ENCODE data around the gene PRR23A.
"Not testable (repeated sequence)": the region's sequence is repeated elsewhere in the genome, so short reads cannot be mapped to it uniquely, and the experiment has no call there.

The PRR23A gene

DNA sequence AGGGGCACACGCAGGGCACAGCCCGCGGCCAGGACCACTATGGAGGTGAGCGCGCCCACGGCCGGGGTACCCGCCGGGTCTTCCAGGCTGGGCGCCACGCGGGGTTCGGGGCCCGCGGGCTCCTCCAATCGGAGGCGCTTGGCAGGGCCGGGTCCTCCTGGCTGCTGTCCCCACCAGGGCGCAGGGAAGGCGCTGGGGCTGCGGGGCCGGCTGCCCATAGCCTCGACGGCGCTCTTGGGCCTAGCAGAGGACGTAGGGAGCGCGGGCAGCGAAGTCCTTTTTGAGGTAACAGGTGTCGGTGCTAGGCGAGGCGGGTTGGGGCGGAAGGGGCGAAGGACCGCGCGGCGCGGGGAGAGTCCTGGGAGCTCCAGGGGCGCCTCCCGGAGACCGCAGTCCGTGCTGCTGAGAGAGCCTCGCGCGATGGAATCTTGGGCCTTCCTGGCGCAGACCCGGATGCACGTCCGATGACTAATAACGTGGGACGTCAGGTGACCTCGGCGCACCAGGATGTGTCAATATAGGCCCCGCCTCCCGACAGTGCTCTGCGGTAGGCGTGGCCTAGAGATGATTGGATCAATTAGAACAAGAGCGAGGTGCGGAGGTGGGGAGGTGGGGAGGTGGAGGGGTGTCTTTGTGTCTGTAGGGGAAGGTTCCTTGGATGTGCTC, at the start of gene PRR23A:
PRR23A (minus strand) TSS at position 218 of the 666 bp plus-strand sequence; CDS start at position 218, 0 bp downstream.
- DNase-seq (ENCODE audit: low spot score), result no peak

DNA sequence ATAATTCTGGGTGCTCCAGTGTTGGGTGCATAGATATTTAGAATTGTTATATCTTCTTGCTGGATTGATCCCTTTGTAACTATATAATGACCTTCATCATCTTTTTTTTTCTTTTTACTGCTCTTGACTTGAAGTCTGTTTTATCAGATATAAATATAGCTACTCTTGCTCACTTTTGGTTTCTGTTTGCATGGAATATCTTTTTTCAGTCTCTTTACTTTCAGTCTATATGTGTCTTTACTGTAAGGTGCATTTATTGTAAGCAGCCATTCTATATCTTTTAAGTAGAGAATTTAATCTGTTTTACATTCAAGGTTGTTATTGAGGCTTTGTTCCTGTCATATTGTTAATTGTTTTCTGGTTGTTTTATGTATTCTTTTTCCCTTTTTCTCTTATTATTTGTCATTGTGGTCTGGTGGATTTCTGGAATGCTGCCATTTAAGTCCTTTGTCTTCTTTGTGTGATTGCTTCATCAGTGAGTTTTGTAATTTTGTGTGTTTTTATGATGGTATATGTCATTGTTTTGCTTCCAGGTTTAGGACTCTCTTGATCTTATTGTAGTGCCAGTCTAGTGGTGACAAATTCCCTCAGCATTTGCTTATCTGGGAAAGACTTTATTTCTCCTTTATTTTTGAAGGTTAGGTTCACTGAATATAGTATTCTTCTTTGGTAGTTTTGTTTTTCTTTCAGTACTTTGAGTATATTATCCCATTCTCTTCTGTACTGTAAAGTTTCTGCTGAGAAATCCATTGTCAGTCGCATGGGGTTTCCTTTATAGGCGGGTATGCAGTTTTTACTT, 46.9 kb upstream of the PRR23A start:
- DNase-seq (ENCODE audit: low spot score), result no peak

DNA sequence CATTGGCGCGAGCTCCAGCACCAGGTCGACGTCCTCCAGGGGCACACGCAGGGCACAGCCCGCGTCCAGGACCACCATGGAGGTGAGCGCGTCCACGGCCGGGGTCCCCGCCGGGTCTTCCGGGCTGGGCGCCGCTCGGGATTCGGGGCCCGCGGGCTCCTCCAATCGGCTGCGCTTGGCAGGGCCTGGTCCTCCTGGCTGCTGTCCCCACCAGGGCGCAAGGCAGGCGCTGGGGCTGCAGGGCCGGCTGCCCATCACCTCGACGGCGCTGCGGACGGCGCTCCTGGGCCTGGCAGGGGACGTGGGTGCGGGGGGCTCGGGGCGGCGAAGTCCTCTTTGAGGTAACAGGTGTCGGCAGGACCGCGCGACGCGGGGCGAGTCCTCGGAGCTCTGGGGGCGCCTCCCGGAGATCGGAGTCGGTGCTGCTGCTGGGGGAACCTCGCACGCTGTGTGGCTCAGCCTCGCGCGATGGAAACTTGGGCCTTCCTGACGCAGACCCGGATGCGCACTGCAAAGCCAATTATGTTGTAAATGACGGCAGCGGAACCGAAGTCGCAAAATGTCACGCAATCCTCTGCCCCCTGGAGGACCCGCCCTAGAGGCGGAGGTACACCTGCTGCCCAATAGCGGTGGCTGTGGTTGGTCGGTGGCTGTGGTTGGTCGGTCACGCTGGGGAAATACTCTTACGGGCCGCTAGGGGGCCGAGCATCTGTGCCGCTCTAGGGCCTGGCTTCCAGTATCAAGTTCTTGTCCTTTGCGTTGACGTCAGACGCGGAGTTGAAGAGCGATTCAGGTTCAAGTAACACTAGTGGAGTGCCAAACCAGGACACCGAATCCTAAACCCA, 38.5 kb upstream of the PRR23A start, which contains the start of gene PRR23C:
PRR23C (minus strand) TSS at position 527 of the 845 bp plus-strand sequence; CDS start at position 255, 272 bp downstream.
- DNase-seq (ENCODE audit: low spot score), result no peak

DNA sequence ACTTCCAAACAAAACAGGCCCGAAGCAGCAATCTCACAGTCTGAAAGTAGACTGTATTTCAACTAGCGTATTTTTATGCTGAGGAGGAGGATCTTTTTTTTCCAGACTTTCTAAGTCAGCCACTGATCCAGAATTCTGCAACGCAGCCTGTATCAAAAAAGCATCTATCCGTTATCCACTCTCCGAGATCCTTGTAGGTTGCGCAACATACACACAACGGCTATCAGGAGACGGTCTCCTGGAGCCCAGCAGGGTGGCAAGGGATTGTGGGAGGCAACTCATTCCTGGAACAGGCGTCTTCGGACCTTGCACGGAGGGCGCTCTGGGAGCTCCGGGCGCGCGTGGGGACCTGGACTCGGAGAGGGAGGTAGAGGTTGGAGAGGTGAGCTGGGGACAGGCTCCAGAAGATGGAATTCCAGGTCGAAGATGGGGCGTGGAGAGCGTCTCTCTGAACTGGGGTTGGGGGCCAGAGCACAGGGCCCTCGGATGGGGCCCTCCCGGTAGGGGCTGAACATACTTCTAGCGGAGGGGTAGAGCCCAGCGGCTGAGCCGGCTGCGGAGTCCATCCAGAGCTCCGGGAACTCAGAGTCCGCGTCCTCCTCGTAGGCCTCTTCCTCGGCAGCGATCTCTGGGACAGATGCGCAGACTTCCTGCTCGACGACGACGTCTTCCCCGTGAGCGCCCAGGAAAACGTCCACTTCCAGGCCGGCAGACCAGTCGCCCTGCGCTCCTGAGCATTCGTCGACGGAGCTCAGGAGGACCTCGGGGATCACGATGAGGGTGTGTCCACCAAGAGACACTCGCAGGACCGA, 37.7 kb upstream of the PRR23A start:
- no peak for DNase-seq (ENCODE audit: low spot score)

DNA sequence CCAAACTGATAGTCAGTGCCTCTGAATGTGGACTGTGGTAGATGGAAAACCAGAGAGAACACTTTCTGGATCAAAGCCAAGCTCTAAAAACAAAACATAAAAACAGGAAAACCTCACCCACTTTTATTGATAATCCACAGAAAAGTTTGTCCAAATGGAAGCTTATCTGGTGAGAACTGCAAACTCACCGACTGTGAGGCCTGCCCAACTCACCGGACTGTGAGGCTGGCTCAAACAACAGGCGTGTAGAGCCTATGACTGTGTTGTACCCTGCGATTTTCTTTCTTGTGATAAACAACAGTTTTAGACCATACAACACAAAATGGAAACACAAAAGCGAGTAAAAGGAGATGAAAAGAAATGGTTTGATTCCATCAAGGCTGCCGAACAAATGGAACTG, 31.4 kb upstream of the PRR23A start:
- DNase-seq (ENCODE audit: low spot score), result no peak

DNA sequence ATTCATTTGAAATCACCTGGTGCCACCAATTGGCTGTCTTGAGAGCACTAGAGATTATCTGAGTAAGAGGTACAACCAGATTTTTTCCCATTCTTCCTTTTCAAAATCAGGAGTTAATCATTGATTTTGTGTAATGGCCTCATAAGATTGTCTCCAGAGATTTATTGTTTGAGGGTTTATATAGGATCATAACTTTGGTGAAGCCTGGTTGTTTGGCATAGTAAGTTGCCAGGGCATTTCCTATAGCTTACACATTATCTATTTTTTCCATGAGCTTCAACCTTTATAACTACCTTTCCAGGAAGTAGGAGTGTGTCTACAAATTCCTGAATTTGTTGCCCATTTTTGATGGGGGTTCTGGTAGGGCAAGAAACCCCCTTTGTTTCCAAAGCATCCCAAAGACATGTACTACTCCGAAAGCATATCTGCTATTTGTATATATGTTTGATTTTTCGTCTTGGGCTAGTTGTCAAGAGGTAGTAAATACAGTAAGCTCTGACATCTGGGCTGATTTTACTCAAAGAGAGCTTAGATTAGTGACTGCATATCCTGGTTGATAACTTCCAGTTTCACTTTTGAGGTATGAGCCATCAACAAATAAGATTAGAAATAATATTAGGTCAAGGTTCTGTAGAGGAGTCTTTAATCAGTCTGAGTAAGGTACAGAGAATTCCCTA, 26.4 kb upstream of the PRR23A start:
- no peak for DNase-seq (ENCODE audit: low spot score)

DNA sequence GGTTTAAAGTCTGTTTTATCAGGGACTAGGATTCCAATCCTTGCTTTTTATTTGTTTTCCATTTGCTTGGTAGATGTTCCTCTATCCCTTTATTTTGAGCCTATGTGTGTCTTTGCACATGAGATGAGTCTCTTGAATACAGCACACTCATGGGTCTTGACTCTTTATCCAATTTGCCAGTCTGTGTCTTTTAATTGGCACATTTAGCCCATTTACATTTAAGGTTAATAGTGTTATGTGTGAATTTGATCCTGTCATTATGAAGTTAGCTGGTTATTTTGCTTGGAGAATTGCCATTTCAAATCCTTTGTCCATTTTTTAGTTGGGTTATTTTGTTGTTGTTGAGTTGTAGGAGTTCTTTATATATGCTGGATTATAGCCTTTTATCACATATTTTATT, 24.5 kb upstream of the PRR23A start:
- not testable (repeated sequence) for DNase-seq (ENCODE audit: low spot score)

DNA sequence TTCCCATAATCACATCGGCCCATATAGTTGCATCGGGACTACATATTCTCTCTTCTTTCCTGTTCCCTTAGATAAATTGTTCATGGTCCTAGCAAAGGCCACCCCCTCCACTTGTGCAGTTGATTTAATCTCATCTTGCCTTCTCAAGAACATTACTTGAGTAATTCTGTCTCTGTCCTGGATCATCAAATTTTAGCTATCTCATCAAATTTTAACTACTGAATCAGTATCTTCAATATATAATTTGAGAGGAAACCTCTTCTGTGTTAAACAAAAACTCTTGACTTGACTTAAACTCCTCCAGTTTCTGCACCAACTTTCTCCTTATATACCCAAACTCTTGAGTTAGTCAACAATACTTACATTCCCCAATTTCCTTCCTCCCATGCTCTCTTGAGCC, 18.9 kb upstream of the PRR23A start:
- no peak for DNase-seq (ENCODE audit: low spot score)

DNA sequence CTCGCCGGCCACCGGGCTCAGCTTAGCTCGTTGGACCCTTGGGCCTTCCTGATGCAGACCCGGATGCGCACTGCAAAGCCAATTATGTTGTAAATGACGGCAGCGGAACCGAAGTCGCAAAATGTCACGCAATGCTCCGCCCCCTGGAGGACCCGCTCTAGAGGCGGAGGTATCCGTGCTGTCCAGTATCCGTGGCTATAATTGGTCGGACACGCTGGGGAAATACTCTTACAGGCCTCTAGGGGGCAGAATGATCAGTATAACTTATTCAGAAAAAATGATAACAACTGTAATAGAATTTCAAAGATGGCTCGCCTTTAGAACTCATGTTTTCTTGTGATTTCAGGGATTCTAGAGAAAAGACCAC, 14.8 kb upstream of the PRR23A start, which contains the start of gene PRR23B:
PRR23B (minus strand) TSS at position 59 of the 367 bp plus-strand sequence. CDS start 265 bp downstream, outside the sequence.
- no peak for DNase-seq (ENCODE audit: low spot score)

DNA sequence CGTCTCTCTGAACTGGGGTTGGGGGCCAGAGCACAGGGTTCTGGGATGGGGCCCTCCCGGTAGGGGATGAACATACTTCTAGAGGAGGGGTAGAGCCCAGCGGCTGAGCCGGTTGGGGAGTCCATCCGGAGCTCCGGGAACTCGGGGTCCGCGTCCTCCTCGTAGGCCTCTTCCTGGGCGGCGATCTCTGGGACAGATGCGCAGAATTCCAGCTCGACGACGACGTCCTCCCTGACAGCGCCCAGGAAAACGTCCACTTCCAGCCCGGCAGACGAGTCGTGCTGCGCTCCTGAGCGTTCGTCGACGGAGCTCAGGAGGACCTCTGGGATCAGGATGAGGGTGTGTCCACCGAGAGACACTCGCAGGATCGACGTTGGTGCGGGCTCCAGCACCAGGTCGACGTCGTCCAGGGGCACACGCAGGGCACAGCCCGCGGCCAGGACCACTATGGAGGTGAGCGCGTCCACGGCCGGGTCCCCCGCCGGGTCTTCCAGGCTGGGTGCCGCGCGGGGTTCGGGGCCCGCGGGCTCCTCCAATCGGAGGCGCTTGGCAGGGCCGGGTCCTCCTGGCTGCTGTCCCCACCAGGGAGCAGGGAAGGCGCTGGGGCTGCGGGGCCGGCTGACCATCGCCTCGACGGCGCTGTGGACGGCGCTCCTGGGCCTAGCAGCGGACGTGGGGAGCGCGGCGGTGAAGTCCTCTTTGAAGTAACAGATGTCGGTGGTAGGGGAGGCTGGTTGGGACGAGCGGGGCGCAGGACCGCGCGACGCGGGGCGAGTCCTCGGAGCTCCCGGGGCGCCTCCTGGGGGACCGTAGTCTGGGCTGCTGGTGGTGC, 14.2 kb upstream of the PRR23A start:
- DNase-seq (ENCODE audit: low spot score), result no peak

DNA sequence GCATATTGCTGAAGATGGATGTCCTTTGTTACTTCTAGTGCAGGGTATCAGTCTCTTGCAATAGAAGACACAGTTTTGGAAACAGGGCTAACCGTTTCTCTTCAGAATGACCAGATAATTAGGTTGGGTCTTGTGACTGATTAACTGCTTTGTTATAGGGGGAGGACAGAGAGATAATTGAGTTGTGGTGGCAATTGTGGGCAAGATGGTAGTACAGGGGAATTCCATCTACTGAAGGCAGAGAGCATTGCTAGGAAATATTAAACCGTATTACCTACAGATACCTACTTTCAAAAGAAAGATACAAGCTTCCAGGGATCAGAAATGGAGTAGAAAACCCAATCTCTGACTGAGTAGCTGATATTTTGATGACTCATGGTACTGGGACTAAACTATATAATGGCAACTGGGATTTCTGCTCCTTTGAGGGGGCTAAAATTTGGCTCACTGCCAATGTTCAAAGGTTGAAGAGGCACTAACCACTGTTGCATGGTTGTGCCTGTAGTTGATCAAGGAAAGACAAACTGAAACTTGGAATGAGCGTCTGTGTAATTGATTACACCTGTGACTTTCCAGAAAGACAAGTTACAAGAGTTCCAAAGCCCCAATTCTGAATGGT, 10.5 kb upstream of the PRR23A start:
- DNase-seq (ENCODE audit: low spot score), result no peak

DNA sequence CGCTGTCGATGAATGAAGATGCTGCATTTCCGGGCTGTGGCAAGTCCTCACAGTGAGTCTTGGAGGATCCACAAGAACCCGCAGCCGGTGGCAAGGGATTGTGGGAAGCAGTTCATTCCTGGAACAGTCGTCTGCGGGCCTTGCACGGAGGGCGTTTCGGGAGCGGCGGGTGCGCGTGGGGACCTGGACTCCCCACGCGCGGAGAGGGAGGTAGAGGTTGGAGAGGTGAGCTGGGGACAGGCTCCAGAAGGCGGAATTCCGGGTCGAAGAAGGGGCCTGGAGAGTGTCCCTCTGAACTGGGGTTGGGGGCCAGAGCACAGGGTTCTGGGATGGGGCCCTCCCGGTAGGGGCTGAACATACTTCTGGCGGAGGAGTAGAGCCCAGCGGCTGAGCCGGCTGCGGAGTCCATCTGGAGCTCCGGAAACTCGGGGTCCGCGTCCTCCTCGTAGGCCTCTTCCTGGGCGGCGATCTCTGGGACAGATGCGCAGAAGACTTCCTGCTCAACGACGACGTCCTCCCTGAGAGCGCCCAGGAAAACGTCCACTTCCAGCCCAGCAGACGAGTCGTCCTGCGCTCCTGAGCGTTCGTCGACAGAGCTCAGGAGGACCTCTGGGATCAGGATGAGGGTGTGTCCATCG, 593 bp downstream of the PRR23A start:
- no peak for DNase-seq (ENCODE audit: low spot score)

DNA sequence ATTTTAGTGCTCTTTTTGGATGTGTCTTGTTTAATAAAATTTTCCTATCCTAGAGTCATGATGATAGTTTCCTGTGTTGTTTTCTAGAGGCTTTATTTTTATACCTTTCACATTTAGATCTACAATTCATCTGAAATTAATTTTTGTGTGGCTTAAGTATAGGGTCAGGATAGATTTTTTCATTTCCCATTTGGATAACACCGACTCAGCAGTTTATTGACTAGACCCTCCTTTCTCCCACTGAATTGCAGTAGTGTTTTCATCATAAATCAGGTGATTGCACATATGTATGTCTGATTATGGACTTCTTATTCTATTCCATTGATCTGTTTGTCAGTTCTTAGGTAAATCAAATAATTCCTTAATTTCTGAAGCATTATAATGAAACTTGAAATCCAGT, 10.4 kb downstream of the PRR23A start:
- DNase-seq (ENCODE audit: low spot score), result no peak

DNA sequence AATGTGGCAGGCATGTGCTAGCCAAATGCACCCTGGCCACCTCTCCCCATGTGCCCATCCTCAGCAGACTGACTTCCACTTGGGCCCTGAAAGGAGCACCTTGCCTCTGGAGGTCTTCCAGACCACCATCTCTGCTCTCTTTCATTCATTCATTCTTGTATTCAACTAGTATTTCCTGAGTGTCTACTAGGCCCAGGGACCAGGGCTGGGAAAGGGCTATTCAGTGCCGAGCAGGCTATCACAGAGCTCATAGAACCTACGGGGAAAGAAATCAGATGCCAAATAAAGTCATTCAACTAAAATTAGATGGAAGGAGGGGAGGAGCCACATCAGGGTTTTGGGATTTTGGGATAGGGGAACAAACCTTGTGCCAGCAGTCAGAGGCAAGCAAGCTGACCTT, 18.9 kb downstream of the PRR23A start:
- DNase-seq (ENCODE audit: low spot score), result no peak

DNA sequence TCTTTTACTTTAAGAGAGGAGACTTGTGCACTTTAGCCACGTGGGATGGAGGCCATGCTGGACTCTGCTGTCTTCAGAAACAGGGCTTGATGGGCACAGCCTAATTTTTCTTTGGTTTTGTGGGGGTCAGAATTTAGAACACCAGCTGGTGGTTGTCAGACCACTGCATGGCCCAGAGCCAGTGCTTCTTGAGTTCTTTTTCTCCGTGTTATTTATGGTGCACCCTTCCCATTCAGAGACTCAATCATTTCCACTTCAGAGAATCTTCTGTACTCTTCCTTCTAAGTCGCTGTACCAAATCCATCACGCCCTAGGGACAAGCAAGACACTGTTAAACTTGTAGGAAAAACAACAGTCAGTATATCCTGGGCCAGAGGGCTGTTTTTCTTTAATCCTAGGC, 20.1 kb downstream of the PRR23A start:
- DNase-seq (ENCODE audit: low spot score), result no peak

DNA sequence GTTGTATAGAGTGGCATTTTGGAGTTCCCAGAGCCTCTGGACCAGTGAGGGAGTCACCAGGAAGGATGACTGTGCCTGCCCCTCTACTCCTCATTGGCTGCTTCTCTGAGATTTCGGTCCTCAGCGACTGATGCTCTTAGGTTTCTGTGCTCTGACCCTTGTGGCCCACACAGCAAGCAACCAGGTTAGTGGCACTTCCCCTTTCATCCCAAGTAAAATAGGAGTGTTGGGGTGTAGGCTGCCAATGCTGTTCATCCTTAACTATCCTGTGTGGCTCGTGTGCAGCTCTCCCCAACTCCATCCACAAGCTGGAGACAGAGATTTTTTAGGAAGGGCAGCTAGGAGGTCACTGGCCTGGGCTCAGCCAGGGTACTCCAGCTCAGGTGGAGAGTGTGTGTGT, 21.3 kb downstream of the PRR23A start:
- DNase-seq (ENCODE audit: low spot score), result no peak

DNA sequence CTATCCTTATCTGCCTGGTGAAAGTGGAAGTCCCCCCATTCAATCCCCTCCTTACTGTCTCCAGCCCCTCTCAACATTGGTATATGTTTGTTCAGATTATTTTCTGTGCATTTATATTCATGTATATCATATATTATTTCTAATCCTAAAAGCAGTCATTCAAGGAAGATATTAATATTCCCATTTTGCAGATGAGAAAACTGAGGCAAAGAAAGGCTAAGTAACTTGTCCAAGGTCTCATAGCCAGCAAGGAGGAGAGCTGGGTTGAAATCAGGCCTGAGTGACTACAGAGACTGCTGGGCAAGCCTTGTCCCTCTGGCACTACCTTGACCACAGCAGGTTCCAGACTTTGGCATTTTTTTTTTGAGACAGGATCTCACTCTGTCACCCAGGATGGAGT, 30.0 kb downstream of the PRR23A start:
- no peak for DNase-seq (ENCODE audit: low spot score)

DNA sequence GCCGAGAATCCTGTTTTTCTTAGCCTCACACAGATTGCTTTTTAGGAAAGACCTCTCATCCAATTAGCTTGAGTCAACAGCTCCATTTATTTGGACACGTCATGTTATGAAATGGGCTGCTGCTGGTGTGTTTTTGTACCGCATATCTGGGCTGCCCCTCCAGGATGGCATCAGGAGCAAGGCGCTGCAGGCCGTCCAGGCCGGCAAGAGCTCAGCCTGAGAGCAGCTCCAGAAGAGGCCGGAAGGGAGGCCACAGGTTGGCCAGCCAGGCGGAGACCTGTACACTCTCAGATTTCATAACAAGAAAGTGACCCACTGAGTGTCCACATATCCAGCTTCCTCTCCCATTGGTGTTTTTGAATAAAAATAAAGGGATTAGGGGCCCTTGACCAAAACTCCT, 30.7 kb downstream of the PRR23A start:
- DNase-seq (ENCODE audit: low spot score), result no peak

DNA sequence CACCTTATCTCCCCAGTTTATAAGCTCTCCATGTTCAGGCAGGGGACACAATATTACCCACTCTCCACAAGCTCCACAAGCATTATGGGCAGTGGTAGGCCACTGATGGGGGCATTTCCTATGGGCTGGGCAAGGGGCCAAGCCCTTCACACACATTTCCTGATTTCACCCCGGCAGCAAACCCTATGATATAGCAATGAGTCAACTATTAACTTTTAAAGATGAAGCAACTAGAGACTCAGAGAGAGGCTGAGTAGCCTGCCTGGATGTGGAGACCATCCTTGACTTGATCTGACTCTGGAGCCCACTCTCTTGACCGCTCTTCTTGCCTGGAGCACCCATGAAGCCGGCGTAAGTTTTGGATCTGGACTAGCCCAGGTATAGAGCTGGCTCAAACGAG, 31.6 kb downstream of the PRR23A start:
- DNase-seq (ENCODE audit: low spot score), result no peak

All from cerebellar cortex (tissue), 1 donor.